Measurements from ENCODE around the gene UTP14C. TPM values are rescaled to one million over a fixed set of nuclear protein-coding genes. Genes with fewer than 3 reads are reported as not detected.

UTP14C gene
- total RNA-seq, 1 experiment from 2014 or later = 9.0 TPM

GRCh38 chr13:51996641-51997040 is 27.9 kb upstream of the UTP14C start:
- DNase-seq (ENCODE audit: low read depth, low spot score) (no peak), ATAC-seq (no peak)
- no peak overlapping the region for H3K4me3 ChIP-seq (replicated peaks in 1 of 2; ENCODE audit: low read depth in 1 of 2, low read length in 2 of 2)
- no peak overlapping the region for H3K27ac ChIP-seq (ENCODE audit: low read depth, low read length)
- CTCF ChIA-PET = no interaction called here
- POLR2A ChIA-PET = no interaction called here
- no peaks in the 10 kb centered on the region for H3K36me3 ChIP-seq (ENCODE audit: control insufficient read depth in 1 of 2, insufficient read depth in 2 of 2, low read length in 2 of 2)
- H3K4me1 ChIP-seq (ENCODE audit: control insufficient read depth in 1 of 2, insufficient read depth in 2 of 2, low read length in 2 of 2) = peaks cover 0 to 5% of the 10 kb centered on the region in 2 experiments; a peak in 1 of 4 replicates
- H3K9me3 ChIP-seq (ENCODE audit: control insufficient read depth in 1 of 2, insufficient read depth in 1 of 2, low read depth in 1 of 2, low read length in 2 of 2) = no peaks in the 10 kb centered on the region
- H3K4me2 ChIP-seq (ENCODE audit: low read length) = no peak overlapping the region
- H3K79me2 ChIP-seq (ENCODE audit: insufficient read depth, low read length) = no peaks in the 10 kb centered on the region
- TF ChIP-seq POLR2A (IDR thresholded peaks at IDR 0.05; ENCODE audit: borderline replicate concordance, extremely low read depth, insufficient read depth, insufficient read length) (no peak), JUND (IDR thresholded peaks at IDR 0.05) (no peak), CTCF (IDR thresholded peaks at IDR 0.05 in 2 of 3, conservative IDR thresholded peaks at IDR 0.05 in 1 of 3; ENCODE audit: borderline replicate concordance in 1 of 3, insufficient read depth in 1 of 3, low read depth in 2 of 3, low read length in 2 of 3) (no peak), ZBTB33 (IDR thresholded peaks at IDR 0.05; ENCODE audit: extremely low read depth, insufficient replicate concordance, low read length) (no peak), MAX (IDR thresholded peaks at IDR 0.05) (no peak), EZH2phosphoT487 (IDR thresholded peaks at IDR 0.05; ENCODE audit: borderline replicate concordance) (no peak), RAD21 (IDR thresholded peaks at IDR 0.05; ENCODE audit: low read depth) (no peak), CBX3 (IDR thresholded peaks at IDR 0.05; ENCODE audit: low read depth) (no peak), FOSL1 (IDR thresholded peaks at IDR 0.05; ENCODE audit: low read depth) (no peak), EZH2 (IDR thresholded peaks at IDR 0.05) (no peak), SRF (IDR thresholded peaks at IDR 0.05; ENCODE audit: low read depth) (no peak), SP1 (IDR thresholded peaks at IDR 0.05; ENCODE audit: low read depth) (no peak), SIN3A (IDR thresholded peaks at IDR 0.05; ENCODE audit: low read depth) (no peak), ZNF274 (IDR thresholded peaks at IDR 0.05; ENCODE audit: low read depth, low read length) (no peak), ATF3 (IDR thresholded peaks at IDR 0.05) (no peak), TCF7L2 (IDR thresholded peaks at IDR 0.05; ENCODE audit: borderline replicate concordance, extremely low read depth, insufficient read depth, insufficient read length) (no peak), CEBPB (IDR thresholded peaks at IDR 0.05; ENCODE audit: low read depth) (no peak)
- H4K20me1 ChIP-seq (ENCODE audit: insufficient read depth) = no peaks in the 10 kb centered on the region
- no peak overlapping the region for H3K9ac ChIP-seq (ENCODE audit: low read length)
- H2AFZ ChIP-seq (ENCODE audit: low read depth, low read length, poor library complexity, severe bottlenecking) = no peak overlapping the region
- H3K9me2 ChIP-seq (ENCODE audit: insufficient read depth) = no peaks in the 10 kb centered on the region
- RAD21 ChIA-PET (ENCODE audit: low non-redundant PET in 1 of 2, low total read pairs in 2 of 2, uncharacterized antibody in 2 of 2, unreplicated experiment in 2 of 2) = no interaction called here
- BruUV-seq (replicated peaks) = no TSS peak
- H3K27me3 ChIP-seq (ENCODE audit: insufficient read depth, low read length) = no peaks in the 10 kb centered on the region
- intact Hi-C loops (cut with micrococcal nuclease) = no loop called here

All from HCT116 (cell line).